K562 (cell line): Measurements from ENCODE around the gene SPOCD1. TPM values are rescaled to one million over a fixed set of nuclear protein-coding genes. Genes with fewer than 3 reads are reported as not detected.

Experiments used
- ARID3A ChIP-seq: IDR thresholded peaks from 2 replicates; pipeline ENCODE4 v1.6.1; 2012; ENCODE audit warnings: low read depth, low read length, improper control_type of control experiment, borderline replicate concordance
- ATF1 ChIP-seq, 2 experiments: fragments of 450-650 bp in 1 of 2; IDR thresholded peaks; 2 replicates each; pipeline ENCODE4 v1.6.1; 2016; ENCODE audit warnings: missing compliant biosample characterization in 1 of 2, missing genetic modification characterization in 1 of 2
- CBX3 ChIP-seq, 2 experiments: IDR thresholded peaks; 1 replicate in 1 of 2; 2 replicates in 1 of 2; pipeline ENCODE4 v1.6.1; 2012; ENCODE audit warnings: inconsistent platforms in 2 of 2, low read length in 2 of 2, borderline replicate concordance in 1 of 2, control low read depth in 1 of 2
- E2F8 ChIP-seq: fragments of 450-650 bp; IDR thresholded peaks from 2 replicates; pipeline ENCODE4 v1.7.1; 2018; ENCODE audit warnings: mild to moderate bottlenecking, low read depth; ENCODE audit not compliant: partially characterized antibody
- EP300 ChIP-seq: IDR thresholded peaks from 2 replicates; pipeline ENCODE4 v1.6.1; 2012; ENCODE audit warnings: low read length, improper control_type of control experiment
- EP400 ChIP-seq: fragments of 450-650 bp; IDR thresholded peaks from 2 replicates; pipeline ENCODE4 v1.6.1; 2017; ENCODE audit warnings: antibody characterized with exemption, mild to moderate bottlenecking, moderate library complexity
- ETS2 ChIP-seq: IDR thresholded peaks from 2 replicates; pipeline ENCODE4 v1.6.1; 2016; ENCODE audit warnings: borderline replicate concordance, missing genetic modification characterization, mild to moderate bottlenecking, moderate library complexity, missing compliant biosample characterization; ENCODE audit not compliant: poor library complexity, severe bottlenecking
- HDAC8 ChIP-seq: fragments of 450-650 bp; IDR thresholded peaks from 2 replicates; pipeline ENCODE4 v1.6.1; 2016; ENCODE audit warnings: mild to moderate bottlenecking, missing genetic modification characterization, moderate library complexity, missing compliant biosample characterization
- KLF6 ChIP-seq: fragments of 250-450 bp; sonication (Bioruptor Pico); IDR thresholded peaks from 2 replicates; pipeline ENCODE4 v1.4.0; 2020; ENCODE audit warnings: mild to moderate bottlenecking, moderate library complexity, borderline replicate concordance
- LARP7 ChIP-seq: fragments of 450-650 bp; IDR thresholded peaks from 2 replicates; pipeline ENCODE4 v1.6.1; 2016
- MYBL2 ChIP-seq, 2 experiments: fragments of 450-650 bp in 1 of 2; sonication (generic) in 1 of 2; formaldehyde crosslinking in 1 of 2; IDR thresholded peaks; 2 replicates each; pipeline versions ENCODE4 v1.6.1 to v1.8.1; 2017 to 2022; ENCODE audit warnings: borderline replicate concordance in 1 of 2, inconsistent platforms in 1 of 2, low read depth in 1 of 2, mild to moderate bottlenecking in 1 of 2, missing genetic modification reagents in 1 of 2, moderate library complexity in 1 of 2
- NCOA6 ChIP-seq: fragments of 450-650 bp; IDR thresholded peaks from 2 replicates; pipeline ENCODE4 v1.6.1; 2017; ENCODE audit warnings: mild to moderate bottlenecking
- NUFIP1 ChIP-seq: fragments of 450-650 bp; IDR thresholded peaks from 2 replicates; pipeline ENCODE4 v1.6.1; 2018; ENCODE audit not compliant: partially characterized antibody
- PRMT5 ChIP-seq: sonication (generic); formaldehyde crosslinking; IDR thresholded peaks from 2 replicates; pipeline ENCODE4 v1.5.0; 2020; ENCODE audit warnings: missing genetic modification reagents
- RBM34 ChIP-seq: fragments of 200-400 bp; formaldehyde crosslinking; IDR thresholded peaks from 2 replicates; pipeline ENCODE4 v1.6.1; 2018; ENCODE audit warnings: low read length, borderline replicate concordance; ENCODE audit not compliant: insufficient read depth
- RBM39 ChIP-seq: fragments of 200-400 bp; formaldehyde crosslinking; optimal IDR thresholded peaks from 2 replicates; pipeline ENCODE3; 2018; ENCODE audit warnings: low read depth, low read length
- SNRNP70 ChIP-seq: fragments of 200-400 bp; formaldehyde crosslinking; optimal IDR thresholded peaks from 2 replicates; pipeline ENCODE3; 2017; ENCODE audit warnings: low read depth, low read length
- TCF15 ChIP-seq: fragments of 250-450 bp; sonication (Bioruptor Pico); IDR thresholded peaks from 2 replicates; pipeline ENCODE4 v1.8.0; 2022; ENCODE audit warnings: moderate library complexity, mild to moderate bottlenecking, inconsistent platforms
- ZBTB9 ChIP-seq: fragments of 450-650 bp; formaldehyde crosslinking; IDR thresholded peaks from 2 replicates; pipeline ENCODE4 v1.4.0; 2020; ENCODE audit warnings: mild to moderate bottlenecking, moderate library complexity
- ZNF124 ChIP-seq: sonication (generic); formaldehyde crosslinking; IDR thresholded peaks from 2 replicates; pipeline ENCODE4 v1.8.1; 2022; ENCODE audit warnings: missing genetic modification reagents
- ZNF77 ChIP-seq: fragments of 250-450 bp; sonication (Bioruptor Pico); IDR thresholded peaks from 2 replicates; pipeline ENCODE4 v1.5.0; 2020
- ZNF778 ChIP-seq: fragments of 450-650 bp; formaldehyde crosslinking; IDR thresholded peaks from 2 replicates; pipeline ENCODE4 v1.4.0; 2020; ENCODE audit warnings: mild to moderate bottlenecking, moderate library complexity
- polyA plus RNA-seq, 8 experiments: library from polyadenylated mRNA; depleted of rRNA in 4 of 8; stranded (reverse) in 5 of 8; unstranded in 3 of 8; fragments of >200 nt; fragmentation: Nextera tagmentation in 2 of 8; fragmentation: Illumina TruSeq in 1 of 8; extraction: Ambion mirVana in 2 of 8; extraction: Trizol in 1 of 8; gene quantifications; 2 replicates each; pipeline versions ENCODE4 v1.2.1 to v1.2.3, GENCODE V29; 2011 to 2014; ENCODE audit warnings: inconsistent platforms in 1 of 8, missing spikeins in 1 of 8
- total RNA-seq, 7 experiments: library from RNA; depleted of rRNA in 6 of 7; stranded (reverse); fragments of >200 nt in 6 of 7; fragmentation: Illumina TruSeq in 2 of 7; extraction: Trizol in 2 of 7; gene quantifications; 2 replicates each; pipeline versions ENCODE4 v1.2.1 to v1.2.3, GENCODE V29; 2011 to 2021; ENCODE audit warnings: low replicate concordance in 1 of 7

The SPOCD1 gene
- total and polyA plus RNA-seq, 9 of the 15 experiments (the other 6 are each of a cell fraction or from before 2014, with no cell fraction given): 0.03 to 0.71 (median 0.26) TPM; not detected in 1

- TF ChIP-seq MYBL2 (IDR thresholded peaks at IDR 0.05; ENCODE audit: low read depth) (no peak), MYBL2 (CRISPR knock-in tag; IDR thresholded peaks at IDR 0.05; ENCODE audit: borderline replicate concordance) (no peak), ETS2 (tag) (no peak), E2F8 (no peak), NUFIP1 (no peak), ZNF77 (CRISPR knock-in tag) (no peak), LARP7 (no peak), ARID3A (no peak), EP400 (no peak), PRMT5 (no peak), SNRNP70 (no peak), KLF6 (CRISPR knock-in tag) (no peak), HDAC8 (tag) (no peak), TCF15 (CRISPR knock-in tag) (no peak), ZNF778 (CRISPR knock-in tag) (no peak), ATF1 (CRISPR knock-in tag; IDR thresholded peaks at IDR 0.05) (no peak), ATF1 (tag; IDR thresholded peaks at IDR 0.05) (no peak), NCOA6 (no peak), RBM39 (no peak), RBM34 (no peak), ZNF124 (no peak), ZBTB9 (CRISPR knock-in tag) (no peak), EP300 (peak; percentile 19; the same call in 1 of the 2 replicates), CBX3 (IDR thresholded peaks at IDR 0.05; ENCODE audit: borderline replicate concordance in 1 of 2, low read length in 2 of 2) (no peak)
These were observed 26.4 kb downstream of the SPOCD1 start (continued) for GRCh38 chr1:31789259-31790065.
